ENCODE results near the gene HOOK1. TPM values are rescaled to one million over a fixed set of nuclear protein-coding genes. Genes with fewer than 3 reads are reported as not detected.

HOOK1 gene
- total RNA-seq, 1 experiment from 2014 or later = 0.57 TPM

DNA sequence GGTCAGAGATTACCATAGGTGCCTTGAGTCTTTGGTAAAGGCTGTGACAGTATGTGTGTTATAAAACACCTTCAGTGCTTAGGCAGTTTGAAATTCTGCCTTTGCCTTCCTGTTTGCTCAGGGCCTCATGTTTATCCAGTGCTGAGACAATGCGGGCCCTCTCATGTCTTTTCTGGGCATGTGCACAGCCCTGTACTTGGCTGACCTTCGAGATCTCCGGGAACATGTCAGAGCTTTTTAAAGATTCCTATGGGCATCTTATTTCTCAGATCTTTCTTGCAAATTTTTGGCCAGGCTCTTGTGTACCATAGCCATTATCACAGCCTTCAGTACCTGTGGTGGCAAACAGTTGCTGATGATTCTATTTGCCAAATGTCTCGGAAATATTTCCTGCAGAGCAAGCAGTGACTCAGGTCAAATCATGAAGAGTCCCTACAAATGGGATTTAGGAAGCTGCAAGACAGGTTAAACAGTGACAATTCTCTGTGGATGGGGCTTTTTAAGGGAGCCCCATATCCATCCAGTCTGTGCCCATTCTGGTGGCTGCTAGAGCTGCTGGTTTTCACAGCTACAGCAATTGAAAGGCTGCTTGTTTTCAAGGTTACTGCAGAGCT lies 42.1 kb downstream of the HOOK1 start:
- intact Hi-C loops (cut with micrococcal nuclease; ENCODE audit: unreplicated experiment) (no loop called here), in situ Hi-C loops (cut with HindIII; ENCODE audit: low pct_unique_long_range_greater_than_20kb, low sequenced_read_pairs) (no loop called here)
- Histone ChIP-seq H3K9me3 (ENCODE audit: control insufficient read depth, insufficient read depth, low read depth, low read length) (no peaks in the 10 kb centered on the region), H3K4me1 (ENCODE audit: control insufficient read depth, insufficient read depth, low read length) (no peaks in the 10 kb centered on the region), H3K27ac (ENCODE audit: low read length) (no peak overlapping the region), H3K27me3 (ENCODE audit: control insufficient read depth, insufficient read depth, low read length) (peaks cover 2% of the 10 kb centered on the region; the same call in 1 of the 2 replicates), H3K36me3 (ENCODE audit: control insufficient read depth, insufficient read depth, low read length) (no peaks in the 10 kb centered on the region), H3K4me3 (ENCODE audit: low read depth in 2 of 2, low read length in 2 of 2) (no peak overlapping the region)
- CTCF ChIA-PET = no interaction called here
- no TSS peak for BruUV-seq (replicated peaks)
- POLR2A ChIA-PET = no interaction called here
- ATAC-seq (no peak), DNase-seq (ENCODE audit: low read depth, low spot score) (no peak)
- TF ChIP-seq CTCF (IDR thresholded peaks at IDR 0.05) (no peak), SIN3A (IDR thresholded peaks at IDR 0.05; ENCODE audit: borderline replicate concordance, insufficient read depth, low read depth, low read length) (no peak), TCF7L2 (IDR thresholded peaks at IDR 0.05; ENCODE audit: low read depth, low read length) (no peak), POLR2AphosphoS5 (IDR thresholded peaks at IDR 0.05; ENCODE audit: low read depth, low read length) (no peak)
- TF ChIP-seq, protein P1, sequence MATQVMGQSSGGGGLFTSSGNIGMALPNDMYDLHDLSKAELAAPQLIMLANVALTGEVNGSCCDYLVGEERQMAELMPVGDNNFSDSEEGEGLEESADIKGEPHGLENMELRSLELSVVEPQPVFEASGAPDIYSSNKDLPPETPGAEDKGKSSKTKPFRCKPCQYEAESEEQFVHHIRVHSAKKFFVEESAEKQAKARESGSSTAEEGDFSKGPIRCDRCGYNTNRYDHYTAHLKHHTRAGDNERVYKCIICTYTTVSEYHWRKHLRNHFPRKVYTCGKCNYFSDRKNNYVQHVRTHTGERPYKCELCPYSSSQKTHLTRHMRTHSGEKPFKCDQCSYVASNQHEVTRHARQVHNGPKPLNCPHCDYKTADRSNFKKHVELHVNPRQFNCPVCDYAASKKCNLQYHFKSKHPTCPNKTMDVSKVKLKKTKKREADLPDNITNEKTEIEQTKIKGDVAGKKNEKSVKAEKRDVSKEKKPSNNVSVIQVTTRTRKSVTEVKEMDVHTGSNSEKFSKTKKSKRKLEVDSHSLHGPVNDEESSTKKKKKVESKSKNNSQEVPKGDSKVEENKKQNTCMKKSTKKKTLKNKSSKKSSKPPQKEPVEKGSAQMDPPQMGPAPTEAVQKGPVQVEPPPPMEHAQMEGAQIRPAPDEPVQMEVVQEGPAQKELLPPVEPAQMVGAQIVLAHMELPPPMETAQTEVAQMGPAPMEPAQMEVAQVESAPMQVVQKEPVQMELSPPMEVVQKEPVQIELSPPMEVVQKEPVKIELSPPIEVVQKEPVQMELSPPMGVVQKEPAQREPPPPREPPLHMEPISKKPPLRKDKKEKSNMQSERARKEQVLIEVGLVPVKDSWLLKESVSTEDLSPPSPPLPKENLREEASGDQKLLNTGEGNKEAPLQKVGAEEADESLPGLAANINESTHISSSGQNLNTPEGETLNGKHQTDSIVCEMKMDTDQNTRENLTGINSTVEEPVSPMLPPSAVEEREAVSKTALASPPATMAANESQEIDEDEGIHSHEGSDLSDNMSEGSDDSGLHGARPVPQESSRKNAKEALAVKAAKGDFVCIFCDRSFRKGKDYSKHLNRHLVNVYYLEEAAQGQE (IDR thresholded peaks at IDR 0.05; ENCODE audit: insufficient read depth in 1 of 2, low read depth in 2 of 2, low read length in 1 of 2) = no peak

- in situ Hi-C loops (cut with HindIII; ENCODE audit: low pct_unique_long_range_greater_than_20kb, low sequenced_read_pairs) (no loop called here), intact Hi-C loops (cut with micrococcal nuclease; ENCODE audit: unreplicated experiment) (no loop called here)
- ChIA-PET POLR2A (no interaction called here), CTCF (no interaction called here)
- Histone ChIP-seq H3K27ac (ENCODE audit: low read length) (no peak overlapping the region), H3K4me3 (ENCODE audit: low read depth in 2 of 2, low read length in 2 of 2) (no peak overlapping the region), H3K4me1 (ENCODE audit: control insufficient read depth, insufficient read depth, low read length) (no peaks in the 10 kb centered on the region), H3K27me3 (ENCODE audit: control insufficient read depth, insufficient read depth, low read length) (peaks cover 6% of the 10 kb centered on the region; the same call in 1 of the 2 replicates), H3K36me3 (ENCODE audit: control insufficient read depth, insufficient read depth, low read length) (no peaks in the 10 kb centered on the region), H3K9me3 (ENCODE audit: control insufficient read depth, insufficient read depth, low read depth, low read length) (no peaks in the 10 kb centered on the region)
- no TSS peak for BruUV-seq (replicated peaks)
- ATAC-seq = no peak
- no peak for DNase-seq (ENCODE audit: low read depth, low spot score)
- TF ChIP-seq TCF7L2 (IDR thresholded peaks at IDR 0.05; ENCODE audit: low read depth, low read length) (no peak), CTCF (IDR thresholded peaks at IDR 0.05) (no peak), POLR2AphosphoS5 (IDR thresholded peaks at IDR 0.05; ENCODE audit: low read depth, low read length) (no peak), SIN3A (IDR thresholded peaks at IDR 0.05; ENCODE audit: borderline replicate concordance, insufficient read depth, low read depth, low read length) (no peak)
- TF ChIP-seq, protein P1 (IDR thresholded peaks at IDR 0.05; ENCODE audit: insufficient read depth in 1 of 2, low read depth in 2 of 2, low read length in 1 of 2) = no peak
These were observed 43.1 kb downstream of the HOOK1 start for GRCh38 chr1:59857679-59858354.
